ENCODE data around the gene MRPL18.
"Not testable (repeated sequence)": the region's sequence is repeated elsewhere in the genome, so short reads cannot be mapped to it uniquely, and the experiment has no call there.

MRPL18 gene

GRCh38 chr6:159817951-159818739 lies 27.9 kb downstream of the MRPL18 start:
- ATAC-seq (no peak), DNase-seq (no peak)

- no peak for ATAC-seq
- DNase-seq = no peak
Observed at GRCh38 chr6:159819098-159819497, 28.8 kb downstream of the MRPL18 start.

GRCh38 chr6:159819932-159820640 lies 29.8 kb downstream of the MRPL18 start:
- DNase-seq (peak; percentile 25), ATAC-seq (peak; percentile 40)

GRCh38 chr6:159821122-159821521 lies 30.9 kb downstream of the MRPL18 start:
- DNase-seq = no peak
- ATAC-seq = no peak

GRCh38 chr6:159821726-159822125 lies 31.5 kb downstream of the MRPL18 start:
- ATAC-seq (no peak), DNase-seq (no peak)

- DNase-seq (no peak), ATAC-seq (no peak)
Observed at GRCh38 chr6:159823953-159824352, 33.7 kb downstream of the MRPL18 start.

- not testable (repeated sequence) for ATAC-seq, DNase-seq
Observed at GRCh38 chr6:159824690-159825089, 34.4 kb downstream of the MRPL18 start.

- ATAC-seq (no peak), DNase-seq (no peak)
Observed at GRCh38 chr6:159826004-159826403, 35.7 kb downstream of the MRPL18 start.

GRCh38 chr6:159826968-159827647 lies 36.8 kb downstream of the MRPL18 start:
- no peak for ATAC-seq
- no peak for DNase-seq

GRCh38 chr6:159828074-159828473 lies 37.8 kb downstream of the MRPL18 start:
- ATAC-seq = no peak
- no peak for DNase-seq

GRCh38 chr6:159829526-159829925 lies 39.3 kb downstream of the MRPL18 start:
- ATAC-seq (no peak), DNase-seq (no peak)

- no peak for DNase-seq
- ATAC-seq = no peak
Observed at GRCh38 chr6:159830501-159831372, 40.5 kb downstream of the MRPL18 start.

GRCh38 chr6:159831373-159831679 lies 41.1 kb downstream of the MRPL18 start:
- ATAC-seq = no peak
- no peak for DNase-seq

- DNase-seq (no peak), ATAC-seq (no peak)
Observed at GRCh38 chr6:159832946-159833345, 42.7 kb downstream of the MRPL18 start.

- DNase-seq = no peak
- ATAC-seq = no peak
Observed at GRCh38 chr6:159833556-159833955, 43.3 kb downstream of the MRPL18 start.

GRCh38 chr6:159833997-159834603 lies 43.8 kb downstream of the MRPL18 start:
- no peak for DNase-seq
- no peak for ATAC-seq

- no peak for DNase-seq
- ATAC-seq = no peak
Observed at GRCh38 chr6:159836718-159837490, 46.6 kb downstream of the MRPL18 start.

GRCh38 chr6:159837511-159837910 lies 47.2 kb downstream of the MRPL18 start:
- no peak for ATAC-seq

GRCh38 chr6:159838020-159838744 lies 47.9 kb downstream of the MRPL18 start:
- no peak for DNase-seq
- ATAC-seq = no peak

More at GRCh38 chr6:159837511-159837910, 47.2 kb downstream of the MRPL18 start:
- DNase-seq = no peak

GRCh38 chr6:159842035-159842434 lies 51.8 kb downstream of the MRPL18 start:
- DNase-seq = no peak

More at GRCh38 chr6:159842035-159842434, 51.8 kb downstream of the MRPL18 start:
- no peak for ATAC-seq
